22Rv1 (cell line): ENCODE results near the gene CAMK2D.

ENCODE experiments used
- CTCF ChIP-seq: fragments of 450-650 bp; IDR thresholded peaks from 2 replicates; pipeline ENCODE4 v1.5.1; 2017; ENCODE audit warnings: mild to moderate bottlenecking
- ZFX ChIP-seq: fragments of 450-650 bp; IDR thresholded peaks from 2 replicates; pipeline ENCODE4 v1.6.1; 2017; ENCODE audit warnings: antibody characterized with exemption, borderline replicate concordance

- TF ChIP-seq CTCF: no peak
- no peak for TF ChIP-seq ZFX
Observed at GRCh38 chr4:113613503-113613902, 148.0 kb downstream of the CAMK2D start.
